HG03103 (cell line): ENCODE measurements around the gene P2RX7.
"Not testable (repeated sequence)": the region's sequence is repeated elsewhere in the genome, so short reads cannot be mapped to it uniquely, and the experiment has no call there.

Source experiments
- ATAC-seq: cut with Tn5 transposase; IDR thresholded peaks from one replicate; pipeline ENCODE4 v1.9.1; 2021; ENCODE audit warnings: low read depth; ENCODE audit not compliant: unreplicated experiment

Gene P2RX7

DNA sequence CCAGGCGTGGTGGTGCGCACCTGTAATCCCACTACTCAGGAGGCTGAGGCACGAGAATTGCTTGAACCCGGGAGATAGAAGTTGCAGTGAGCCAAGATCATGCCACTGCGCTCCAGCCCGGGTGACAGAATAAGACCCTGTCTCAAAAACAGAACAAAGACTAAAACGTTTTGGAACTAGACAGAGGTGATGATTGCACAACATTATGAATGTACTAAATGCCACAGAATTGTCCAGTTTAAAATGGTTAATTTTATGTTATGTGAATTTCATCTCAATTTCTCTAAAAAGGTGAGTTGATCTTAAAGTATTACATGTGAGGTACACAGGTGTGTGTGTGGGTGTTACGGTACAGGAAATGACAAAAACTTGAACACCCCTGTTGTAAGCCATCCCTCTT lies 93.7 kb downstream of the P2RX7 start:
- no peak for ATAC-seq

DNA sequence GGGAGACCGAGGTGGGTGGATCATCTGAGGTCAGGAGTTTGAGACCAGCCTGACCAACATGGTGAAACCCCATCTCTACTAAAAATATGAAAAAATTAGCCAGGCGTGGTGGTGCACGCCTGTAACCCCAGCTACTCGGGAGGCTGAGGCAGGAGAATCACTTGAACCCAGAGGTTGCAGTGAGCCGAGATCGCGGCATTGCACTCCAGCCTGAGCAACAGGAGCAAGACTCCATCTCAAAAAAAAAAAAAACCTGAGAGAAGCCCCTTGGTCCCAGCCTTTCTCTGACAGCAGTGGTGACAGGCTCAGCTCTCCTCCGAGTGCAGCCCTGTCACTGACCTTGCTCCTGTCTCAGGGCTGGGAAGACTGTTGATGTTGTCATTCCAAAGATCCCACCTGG lies 94.2 kb downstream of the P2RX7 start:
- ATAC-seq = not testable (repeated sequence)

DNA sequence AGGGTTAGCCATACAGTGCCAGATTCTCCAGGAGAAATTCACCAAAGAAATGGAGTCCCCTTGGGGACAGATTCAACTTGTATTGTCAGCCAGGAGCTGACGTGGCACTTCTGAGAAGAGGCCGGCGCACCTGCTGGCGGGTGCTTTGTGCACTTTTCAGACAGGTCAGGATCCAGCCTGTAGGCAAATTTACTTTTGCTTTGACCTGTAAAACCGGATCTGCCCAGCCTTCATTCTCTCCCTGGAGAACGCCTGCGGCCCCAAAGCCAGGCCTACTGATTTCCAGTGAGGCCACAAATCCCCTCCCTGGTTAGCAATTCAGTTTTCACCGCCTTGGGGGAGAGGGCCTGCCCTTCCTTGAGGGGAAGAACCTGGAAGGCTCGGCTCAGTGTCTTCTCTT lies 94.6 kb downstream of the P2RX7 start:
- ATAC-seq = peak; percentile 55

DNA sequence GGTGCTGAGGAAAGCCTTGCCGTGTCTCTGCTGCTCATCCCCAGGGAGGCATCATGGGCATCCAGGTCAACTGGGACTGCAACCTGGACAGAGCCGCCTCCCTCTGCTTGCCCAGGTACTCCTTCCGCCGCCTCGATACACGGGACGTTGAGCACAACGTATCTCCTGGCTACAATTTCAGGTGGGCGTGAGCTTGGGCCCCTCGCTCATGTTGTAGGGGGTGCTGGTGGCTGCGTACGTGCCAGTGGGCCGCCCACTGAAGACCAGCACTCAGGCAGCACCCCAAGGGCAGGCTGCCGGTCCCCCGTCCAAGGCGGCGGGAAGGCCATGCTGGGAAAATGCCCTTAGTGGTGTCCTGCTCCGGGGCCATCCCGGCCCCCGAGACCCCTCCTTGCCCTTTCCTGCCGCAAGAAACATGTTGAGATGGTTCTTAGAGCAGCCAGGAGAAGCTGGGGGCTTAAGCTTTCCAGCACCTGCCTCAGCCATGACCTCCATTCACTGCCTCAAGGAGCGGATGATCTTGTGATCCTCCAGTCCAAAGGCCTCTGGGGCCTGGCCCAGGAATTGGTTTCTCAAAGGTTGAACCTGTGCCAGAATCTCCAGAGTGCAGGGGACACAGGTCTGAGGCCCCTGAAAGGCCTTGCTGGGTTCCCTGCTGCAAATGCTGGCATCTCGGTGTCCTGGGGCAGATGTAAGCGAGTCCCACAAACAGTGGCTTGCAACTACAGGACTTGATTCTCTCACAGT lies 96.4 kb downstream of the P2RX7 start:
- no peak for ATAC-seq

GRCh38 chr12:121229826-121230537 lies 97.3 kb downstream of the P2RX7 start:
- ATAC-seq = not testable (repeated sequence)

DNA sequence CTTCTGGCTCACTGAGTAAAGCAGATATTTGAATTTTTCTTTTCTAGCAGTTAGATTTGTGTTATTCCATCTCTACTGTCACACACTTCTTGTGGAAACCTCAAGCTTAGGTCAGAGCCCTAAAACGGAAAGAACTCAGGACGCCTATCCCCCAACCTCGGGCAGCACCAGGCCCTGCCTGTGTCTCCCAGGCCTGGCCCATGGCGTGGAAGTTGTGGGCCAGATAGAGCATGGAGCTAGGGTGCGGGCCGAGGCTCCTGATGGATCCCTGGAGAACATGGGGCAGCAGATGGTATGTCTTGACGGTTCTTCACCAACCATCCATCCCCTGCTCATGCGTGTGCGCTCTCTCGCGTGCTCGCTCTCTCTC lies 97.8 kb downstream of the P2RX7 start:
- ATAC-seq = no peak

- no peak for ATAC-seq
These were observed 99.5 kb downstream of the P2RX7 start for GRCh38 chr12:121232163-121232562.

DNA sequence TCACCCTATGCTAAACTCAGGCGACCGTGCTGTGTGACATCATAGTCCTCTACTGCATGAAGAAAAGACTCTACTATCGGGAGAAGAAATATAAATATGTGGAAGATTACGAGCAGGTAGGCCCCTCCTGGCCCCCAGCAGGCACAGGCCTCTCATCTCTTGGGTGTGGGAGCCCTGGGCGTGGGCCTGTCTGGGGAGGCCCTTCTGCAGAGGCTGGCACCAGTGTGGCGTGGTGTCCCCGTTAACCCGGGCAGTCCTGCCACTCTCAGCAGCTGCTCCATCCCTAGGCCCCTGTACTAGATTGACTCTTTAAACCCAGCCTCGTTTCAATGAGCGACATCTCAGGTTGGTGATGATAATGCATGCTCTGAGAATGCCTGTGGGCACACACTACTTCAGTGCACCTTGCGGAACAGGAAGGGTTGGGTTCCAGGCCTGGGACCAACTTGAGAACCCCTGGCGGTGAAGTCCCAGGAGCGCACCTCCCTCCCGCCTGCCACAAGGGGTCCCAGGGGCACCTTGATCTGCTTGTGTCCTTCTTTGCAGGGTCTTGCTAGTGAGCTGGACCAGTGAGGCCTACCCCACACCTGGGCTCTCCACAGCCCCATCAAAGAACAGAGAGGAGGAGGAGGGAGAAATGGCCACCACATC lies 100.4 kb downstream of the P2RX7 start:
- no peak for ATAC-seq

GRCh38 chr12:121233628-121234020 lies 100.9 kb downstream of the P2RX7 start:
- ATAC-seq = no peak

GRCh38 chr12:121236776-121237175 lies 104.1 kb downstream of the P2RX7 start:
- no peak for ATAC-seq

DNA sequence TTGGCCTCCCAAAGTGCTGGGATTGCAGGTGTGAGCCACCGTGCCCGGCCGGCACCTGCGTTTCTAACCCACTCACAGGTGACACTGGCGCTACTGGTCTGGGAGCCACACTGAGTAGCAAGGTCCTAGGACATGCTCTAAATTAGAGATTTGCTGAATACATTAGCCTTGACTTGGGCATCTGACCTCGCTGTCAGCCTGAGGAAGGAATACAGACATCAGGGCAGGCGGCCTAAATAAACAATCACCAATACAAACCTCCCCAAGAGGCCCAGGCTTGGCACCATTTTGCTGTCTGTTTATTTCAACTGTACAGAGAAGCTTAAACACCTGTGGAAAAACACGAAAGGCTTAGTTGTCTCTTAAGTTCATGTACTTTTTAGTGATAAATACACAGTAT lies 104.7 kb downstream of the P2RX7 start:
- no peak for ATAC-seq
